GM18858 (cell line): ENCODE measurements around the gene IFI35.
"Not testable (repeated sequence)": the region's sequence is repeated elsewhere in the genome, so short reads cannot be mapped to it uniquely, and the experiment has no call there.

Experiments
- ATAC-seq: cut with Tn5 transposase; IDR thresholded peaks from one replicate; pipeline ENCODE4 v1.9.1; 2021; ENCODE audit not compliant: unreplicated experiment

Gene IFI35

DNA sequence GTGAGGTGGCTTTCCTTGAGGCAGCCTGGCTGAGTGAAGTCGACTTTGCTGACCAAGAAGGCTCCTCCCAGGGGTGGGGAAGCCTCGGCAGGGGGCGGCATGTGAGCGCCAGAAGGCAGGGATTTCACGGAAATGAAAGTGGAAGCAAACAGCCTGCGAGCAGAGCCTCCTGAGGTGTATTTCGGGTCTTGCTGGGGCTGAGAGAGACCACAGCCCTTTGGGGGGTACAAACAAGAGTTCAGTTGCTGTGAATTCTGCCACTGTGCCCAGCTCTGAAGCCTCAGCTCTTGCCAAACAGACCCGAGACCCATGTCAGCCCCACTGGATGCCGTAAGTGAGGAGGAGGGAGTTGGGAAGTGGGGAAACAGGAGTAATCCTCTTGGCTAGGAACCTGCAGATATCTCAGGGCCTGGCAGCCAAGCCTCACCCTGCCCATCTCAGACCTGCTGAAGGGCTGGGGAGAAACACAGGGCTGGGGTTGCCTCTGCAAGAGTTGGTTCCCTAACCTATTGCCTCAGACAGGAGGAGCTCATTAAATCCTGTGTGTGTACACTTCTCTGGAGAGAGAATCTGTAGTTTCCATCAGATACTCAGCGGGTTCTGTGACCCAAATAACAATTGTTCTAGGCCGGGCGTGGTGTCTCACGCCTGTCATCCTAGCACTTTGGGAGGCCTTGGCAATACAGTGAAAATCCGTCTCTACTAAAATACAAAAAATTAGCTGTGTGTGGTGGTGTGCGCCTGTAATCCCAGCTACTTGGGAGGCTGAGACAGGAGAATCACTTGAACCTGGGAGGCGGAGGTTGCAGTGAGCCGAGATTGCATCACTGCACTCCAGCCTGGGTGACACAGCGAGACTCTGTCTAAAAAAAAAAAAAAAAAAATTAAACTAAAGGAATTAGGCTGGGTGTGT lies at the start of gene IFI35:
Gene IFI35, plus strand, starts transcription at position 146 of the 913 bp plus-strand sequence. Its CDS starts 164 bp downstream, at position 310.
- ATAC-seq = no peak

DNA sequence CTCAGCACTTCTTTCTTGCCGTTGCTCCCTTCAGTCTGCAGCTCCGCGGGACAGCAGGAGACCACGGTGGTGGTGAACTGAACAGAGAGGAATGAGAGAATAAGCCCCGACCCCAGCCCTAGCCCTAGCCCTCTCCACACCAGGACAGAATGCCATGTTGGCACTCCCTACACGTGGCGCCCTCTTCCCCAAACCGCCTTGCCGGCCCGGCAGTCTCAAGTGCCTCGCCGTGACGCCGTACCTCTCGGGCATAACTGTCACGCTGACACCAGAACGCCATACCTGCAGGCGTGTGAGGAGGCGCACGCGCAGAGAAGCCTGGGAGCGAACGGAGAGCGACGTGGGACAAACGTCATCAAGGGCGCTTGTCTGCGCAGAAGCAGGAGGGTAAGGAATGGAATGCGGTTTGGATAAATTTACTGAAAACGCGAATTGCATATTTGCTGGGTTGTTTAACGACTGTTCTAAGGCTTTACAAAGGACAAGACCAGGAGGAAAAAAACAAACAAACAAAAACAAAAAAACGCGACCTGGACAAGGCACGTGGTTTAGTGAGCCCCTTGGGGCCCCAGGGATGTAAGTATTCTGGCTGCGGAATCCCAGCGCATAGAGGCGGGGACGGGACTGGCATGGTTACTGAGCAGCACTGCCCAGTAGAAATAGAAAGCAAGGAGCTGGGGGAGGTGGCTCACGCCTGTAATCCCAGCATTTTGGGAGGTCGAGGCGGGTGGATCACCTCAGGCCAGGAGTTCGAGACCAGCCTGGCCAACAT lies 42.2 kb upstream of the IFI35 start, which contains the start of gene AARSD1:
Gene AARSD1, minus strand, starts transcription at position 294 of the 772 bp plus-strand sequence. Its CDS starts 14 bp downstream, at position 280.
- no peak for ATAC-seq

DNA sequence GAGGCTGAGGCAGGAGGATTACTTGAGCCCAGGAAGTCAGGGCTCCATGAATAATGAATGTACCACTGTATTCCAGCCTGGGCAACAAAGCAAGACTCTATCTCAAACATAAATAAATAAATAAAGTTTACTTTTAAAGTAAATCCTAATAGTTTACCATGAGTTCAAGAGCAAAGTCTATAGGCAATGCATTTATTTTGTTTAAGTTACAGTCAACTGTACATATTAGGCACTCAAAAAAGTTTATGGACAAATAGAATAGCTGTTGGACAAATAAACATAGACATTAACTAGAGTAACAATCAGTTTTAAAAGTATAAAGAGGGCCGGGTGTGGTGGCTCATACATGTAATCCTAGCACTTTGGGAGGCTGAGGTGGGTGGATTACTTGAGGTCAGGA lies 38.7 kb upstream of the IFI35 start:
- no peak for ATAC-seq

DNA sequence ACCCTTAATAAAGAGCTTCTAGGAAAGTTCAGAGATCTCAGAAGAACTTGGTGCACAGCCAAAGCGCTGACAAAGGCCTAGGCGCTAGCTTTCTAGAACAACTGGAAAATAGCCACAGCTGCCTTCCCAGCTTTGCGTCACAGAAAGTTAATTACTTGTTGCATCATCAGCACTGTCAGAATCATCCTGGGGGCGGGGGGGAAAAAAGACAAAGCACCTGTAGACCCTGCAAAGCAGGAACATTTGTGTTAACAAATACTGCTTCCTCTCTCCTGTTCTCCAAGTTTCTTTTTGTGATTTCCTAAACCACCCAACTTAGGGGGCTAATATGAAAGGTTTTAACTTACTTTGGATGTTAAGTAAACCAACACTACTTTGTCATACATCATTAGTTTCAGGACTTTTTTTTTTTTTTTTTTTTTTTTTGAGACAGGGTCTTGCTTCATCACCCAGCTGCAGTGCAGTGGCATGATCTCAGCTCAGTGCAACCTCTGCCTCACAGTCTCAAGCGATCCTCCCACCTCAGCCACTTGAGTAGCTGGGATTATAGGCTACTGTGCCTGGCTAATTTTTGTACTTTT lies 37.5 kb upstream of the IFI35 start:
- no peak for ATAC-seq

DNA sequence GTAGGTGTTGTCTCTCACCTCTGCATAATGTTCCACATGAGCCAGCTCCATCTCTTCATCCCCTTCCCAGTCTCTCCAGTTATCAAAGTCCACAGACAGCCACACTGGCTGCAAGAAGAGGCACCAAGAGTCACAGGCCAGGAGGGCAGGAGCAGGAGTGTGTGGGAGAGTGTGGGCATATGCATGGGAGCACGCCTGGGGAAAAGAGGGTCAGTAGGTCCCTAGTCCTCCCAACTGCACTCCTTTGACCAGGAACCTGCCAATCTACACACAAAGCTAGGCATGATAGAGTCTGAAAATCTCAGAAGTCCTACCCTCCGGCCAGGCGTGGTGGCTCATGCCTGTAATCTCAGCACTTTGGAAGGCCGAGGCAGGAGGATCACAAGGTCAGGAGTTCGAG lies 35.0 kb upstream of the IFI35 start:
- no peak for ATAC-seq

DNA sequence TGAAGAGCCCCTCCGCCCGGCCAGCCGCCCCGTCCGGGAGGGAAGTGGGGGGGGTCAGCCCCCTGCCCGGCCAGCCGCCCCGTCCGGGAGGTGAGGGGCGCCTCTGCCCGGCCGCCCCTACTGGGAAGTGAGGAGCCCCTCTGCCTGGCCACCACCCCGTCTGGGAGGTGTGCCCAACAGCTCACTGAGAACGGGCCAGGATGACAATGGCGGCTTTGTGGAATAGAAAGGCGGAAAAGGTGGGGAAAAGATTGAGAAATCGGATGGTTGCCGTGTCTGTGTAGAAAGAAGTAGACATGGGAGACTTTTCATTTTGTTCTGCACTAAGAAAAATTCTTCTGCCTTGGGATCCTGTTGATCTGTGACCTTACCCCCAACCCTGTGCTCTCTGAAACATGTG lies 33.3 kb upstream of the IFI35 start:
- ATAC-seq = not testable (repeated sequence)

DNA sequence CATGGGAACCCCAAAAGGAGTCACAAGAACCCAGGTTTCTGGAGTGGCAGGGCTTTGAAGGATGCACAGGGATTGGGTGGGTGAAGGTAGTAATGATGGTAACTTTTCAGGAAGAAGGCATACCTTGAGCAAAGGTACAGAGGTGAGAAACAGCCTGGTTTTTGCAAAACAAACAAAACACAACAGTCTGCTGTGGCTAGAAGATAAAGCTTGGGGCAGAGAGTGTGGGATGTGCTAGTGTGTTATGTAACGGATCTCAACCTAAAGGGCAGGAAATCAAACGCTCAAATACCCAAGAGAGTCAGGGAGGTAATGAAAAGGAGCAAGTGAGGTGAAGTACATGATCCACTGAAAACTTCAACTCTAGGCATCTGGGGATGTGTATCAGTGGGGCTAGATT lies 31.3 kb upstream of the IFI35 start:
- ATAC-seq = no peak

DNA sequence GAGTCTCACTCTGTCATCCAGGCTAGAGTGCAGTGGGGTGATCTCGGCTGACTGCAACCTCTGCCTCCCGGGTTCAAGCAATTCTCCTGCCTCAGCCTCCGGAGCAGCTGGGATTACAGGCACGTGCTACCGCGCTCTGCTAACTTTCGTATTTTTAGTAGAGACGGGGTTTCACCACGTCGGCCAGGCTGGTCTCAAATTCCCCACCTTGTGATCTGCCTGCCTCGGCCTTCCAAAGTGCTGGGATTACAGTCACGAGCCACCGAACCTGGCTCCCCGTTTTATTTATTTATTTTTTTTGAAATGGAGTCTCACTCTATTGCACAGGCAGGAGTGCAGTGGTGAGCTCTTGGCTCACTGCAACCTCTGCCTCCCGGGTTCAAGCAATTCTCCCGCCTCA lies 30.9 kb upstream of the IFI35 start:
- not testable (repeated sequence) for ATAC-seq

DNA sequence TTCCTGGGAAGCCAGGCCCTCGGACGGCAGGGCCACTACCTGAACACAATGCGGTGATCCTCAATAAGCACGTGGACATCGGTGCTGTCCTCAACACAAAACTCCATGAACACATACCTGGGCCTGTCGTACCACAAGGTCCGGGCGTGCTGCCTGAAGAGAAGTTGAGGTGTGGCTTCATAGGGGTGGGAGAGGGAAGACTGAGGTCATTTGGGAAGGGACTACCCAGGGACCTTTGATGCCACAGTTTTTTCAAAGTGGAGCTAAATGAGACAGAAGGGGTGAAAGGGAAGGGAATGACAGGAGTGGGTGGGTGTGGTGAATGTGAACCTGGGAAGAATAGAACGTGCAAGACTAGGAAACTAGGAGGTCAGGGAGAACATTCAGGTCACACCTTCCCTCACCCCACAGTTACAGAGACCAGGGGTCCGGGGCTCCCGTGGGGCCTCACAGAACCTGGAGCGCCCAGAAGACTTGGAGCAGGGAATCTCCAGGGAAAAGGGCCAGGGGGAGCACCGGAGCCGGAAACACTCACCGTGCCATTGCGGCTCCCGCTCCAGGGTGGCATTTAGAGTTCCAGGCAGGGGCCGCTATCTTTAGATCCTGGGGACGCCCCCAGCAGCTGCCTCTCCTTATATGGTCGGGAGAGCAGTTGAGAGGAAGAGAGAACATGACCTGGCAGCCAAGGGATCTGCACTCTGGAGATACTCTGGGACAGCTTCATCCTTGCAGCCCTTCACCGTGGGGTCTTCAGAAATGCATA lies 26.9 kb upstream of the IFI35 start, which contains the start of gene PTGES3L:
Gene PTGES3L, minus strand, starts transcription at position 570 of the 763 bp plus-strand sequence. Its CDS starts 27 bp downstream, at position 543.
- no peak for ATAC-seq

DNA sequence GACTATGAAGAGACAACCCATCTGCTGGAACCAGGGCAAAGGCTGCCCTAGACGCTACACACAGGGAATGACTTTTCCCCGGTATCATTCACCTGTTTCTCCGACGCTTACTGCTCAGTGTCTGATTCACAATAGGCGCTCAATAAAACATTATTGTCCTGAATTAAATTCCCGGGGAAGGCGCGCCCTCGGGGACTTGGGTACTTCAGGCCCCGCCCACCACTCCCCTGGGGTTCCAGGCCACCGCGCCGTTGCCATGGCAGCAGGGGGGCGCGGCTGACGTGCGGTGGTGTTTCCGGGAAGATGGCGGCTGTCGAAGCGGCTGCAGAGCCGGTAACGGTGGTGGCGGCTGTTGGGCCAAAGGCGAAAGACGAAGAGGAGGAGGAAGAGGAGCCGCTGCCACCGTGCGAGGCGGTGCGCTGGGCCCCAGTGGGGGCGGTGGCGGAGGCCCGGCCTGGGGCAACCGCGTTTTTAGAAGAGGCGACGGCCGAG lies 26.3 kb upstream of the IFI35 start, which contains the start of gene RUNDC1:
Gene RUNDC1, plus strand, starts transcription at position 292 of the 492 bp plus-strand sequence. Its CDS starts 12 bp downstream, at position 304.
- peak; percentile 16 for ATAC-seq

DNA sequence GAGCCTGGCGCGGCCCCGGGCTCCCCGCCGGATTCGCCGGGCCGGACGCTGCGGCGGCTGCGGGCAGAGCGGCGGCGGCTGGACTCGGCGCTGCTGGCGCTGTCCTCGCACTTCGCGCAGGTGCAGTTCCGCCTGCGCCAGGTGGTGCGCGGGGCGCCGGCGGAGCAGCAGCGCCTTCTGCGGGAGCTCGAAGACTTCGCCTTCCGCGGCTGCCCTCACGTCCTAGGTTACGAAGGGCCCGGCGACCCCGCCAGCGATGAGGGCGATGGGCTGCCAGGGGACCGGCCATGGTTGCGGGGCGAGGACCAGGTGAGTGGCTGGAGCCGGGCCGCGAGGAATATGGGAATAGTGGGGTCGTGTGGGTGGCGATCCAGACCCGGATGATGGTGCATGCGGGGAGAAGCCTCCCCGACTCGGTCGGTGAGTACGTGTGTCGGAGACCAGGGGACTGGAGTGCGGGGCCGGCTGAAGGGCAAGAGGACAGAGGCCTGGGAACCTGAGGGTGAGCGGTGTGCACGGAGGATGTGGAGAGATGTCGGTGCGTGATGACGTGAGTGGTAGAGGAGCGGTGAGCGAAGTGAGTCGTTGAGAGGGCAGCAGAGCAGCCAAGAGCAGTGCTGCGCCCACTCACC lies 25.7 kb upstream of the IFI35 start:
- ATAC-seq = peak; percentile 36

DNA sequence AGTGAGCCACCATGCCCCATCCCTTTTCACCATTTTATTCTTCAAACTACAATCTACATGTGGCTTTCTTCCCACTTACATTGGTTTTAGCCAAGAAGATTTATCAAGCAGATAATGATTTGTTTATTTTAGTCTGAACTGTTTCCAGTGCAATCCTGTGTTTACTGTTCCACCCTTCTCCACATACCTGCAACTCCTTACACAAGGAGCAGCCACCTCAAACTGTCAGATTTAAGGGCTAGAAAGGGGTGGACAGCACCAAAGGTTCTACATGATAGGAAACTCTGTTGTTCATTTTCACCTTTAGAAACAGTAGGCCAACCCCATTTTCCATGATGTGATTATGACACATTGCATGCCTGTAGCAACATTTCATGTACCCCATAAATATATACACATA lies 24.3 kb upstream of the IFI35 start:
- ATAC-seq = no peak

DNA sequence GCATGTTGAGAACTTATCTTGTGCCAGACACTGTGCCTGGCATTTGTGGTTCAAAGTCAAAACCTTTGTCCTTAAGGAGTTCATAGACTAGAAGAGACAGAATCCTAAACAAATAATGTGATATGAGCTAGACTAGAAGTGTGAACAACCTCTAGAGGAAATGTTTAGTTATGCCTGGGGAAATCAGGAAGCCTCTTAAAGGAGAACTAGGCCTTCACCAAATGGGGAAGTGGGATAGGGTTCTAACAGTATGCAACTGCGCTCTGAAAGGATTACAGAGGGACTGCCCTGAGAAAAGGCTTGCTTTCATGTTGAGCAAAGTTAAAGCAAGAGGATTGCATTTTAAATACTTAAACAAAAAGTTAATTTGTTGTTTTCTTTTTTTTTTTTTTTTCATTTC lies 21.4 kb upstream of the IFI35 start:
- peak; percentile 42 for ATAC-seq

DNA sequence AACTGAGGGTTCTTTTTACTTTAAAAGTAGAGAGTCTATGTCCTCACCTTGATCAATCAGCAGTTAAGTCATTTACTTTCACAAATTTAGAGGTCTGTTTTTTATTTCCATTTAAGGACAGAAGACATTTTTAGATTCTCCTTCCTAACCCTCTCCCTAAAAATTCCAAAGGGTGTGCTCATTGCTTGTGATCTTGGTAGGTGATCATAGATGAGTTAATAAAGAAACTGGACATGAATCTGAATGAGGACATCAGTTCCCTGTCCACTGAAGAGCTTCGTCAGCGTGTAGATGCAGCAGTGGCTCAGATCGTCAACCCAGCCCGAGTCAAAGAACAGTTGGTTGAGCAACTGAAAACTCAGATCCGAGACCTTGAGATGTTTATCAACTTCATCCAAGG lies 17.4 kb upstream of the IFI35 start:
- no peak for ATAC-seq

DNA sequence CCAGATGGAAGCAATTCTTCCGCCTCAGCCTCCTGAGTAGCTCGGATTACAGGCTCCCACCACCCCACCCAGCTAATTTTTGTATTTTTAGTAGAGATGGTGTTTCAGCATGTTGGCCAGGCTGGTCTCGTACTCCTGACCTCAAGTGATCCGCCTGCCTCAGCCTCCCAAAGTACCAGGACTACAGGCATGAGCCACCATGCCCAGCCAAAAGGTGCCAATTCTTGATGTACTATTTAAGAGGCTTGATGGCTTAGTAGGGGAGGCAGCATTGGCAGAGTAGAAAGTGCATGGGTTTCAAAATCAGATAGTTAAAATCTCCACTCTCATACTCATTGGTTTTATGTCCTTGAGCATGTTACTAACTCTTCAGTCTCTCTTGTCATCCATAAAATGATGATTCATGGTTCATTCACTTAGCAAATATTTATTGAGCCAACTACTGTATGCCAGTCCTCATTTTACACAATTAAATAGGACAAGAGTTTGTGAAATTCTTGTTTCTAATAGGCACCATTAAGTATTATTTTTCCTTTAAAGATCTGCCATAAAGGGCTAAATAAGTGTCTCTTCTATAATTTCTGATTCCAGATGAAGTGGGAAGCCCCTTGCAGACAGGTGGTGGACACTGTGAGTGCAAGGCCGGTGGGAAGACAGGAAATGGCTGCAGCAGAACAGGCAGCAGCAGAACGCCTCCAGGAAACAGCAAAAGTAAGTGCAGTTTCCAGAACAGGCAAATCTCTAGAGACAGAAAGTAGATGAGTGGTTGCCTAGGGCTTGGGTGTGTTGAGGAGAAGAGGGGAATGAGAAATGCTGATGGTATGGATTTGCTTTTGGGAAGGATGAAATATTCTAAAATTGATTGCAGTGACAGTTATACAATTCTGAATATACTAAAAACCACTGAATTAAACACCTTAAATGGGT lies 16.6 kb upstream of the IFI35 start:
- no peak for ATAC-seq

DNA sequence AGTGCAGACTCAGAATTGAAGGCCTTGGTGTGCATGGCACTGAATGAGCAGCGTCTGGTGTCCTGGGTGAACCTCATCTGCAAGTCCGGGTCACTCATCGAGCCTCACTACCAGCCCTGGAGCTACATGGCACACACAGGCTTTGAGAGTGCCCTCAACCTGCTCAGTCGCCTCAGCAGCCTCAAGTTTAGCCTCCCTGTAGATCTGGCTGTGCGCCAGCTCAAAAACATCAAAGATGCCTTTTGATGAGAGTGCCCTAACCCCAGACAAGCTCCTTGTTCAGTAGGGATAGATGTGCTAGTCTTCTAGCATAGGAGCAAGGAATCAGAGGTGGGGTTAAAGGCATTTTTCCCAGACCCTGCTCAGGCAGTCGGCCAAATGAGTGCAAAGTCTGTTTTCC lies 15.1 kb upstream of the IFI35 start:
- ATAC-seq = no peak

DNA sequence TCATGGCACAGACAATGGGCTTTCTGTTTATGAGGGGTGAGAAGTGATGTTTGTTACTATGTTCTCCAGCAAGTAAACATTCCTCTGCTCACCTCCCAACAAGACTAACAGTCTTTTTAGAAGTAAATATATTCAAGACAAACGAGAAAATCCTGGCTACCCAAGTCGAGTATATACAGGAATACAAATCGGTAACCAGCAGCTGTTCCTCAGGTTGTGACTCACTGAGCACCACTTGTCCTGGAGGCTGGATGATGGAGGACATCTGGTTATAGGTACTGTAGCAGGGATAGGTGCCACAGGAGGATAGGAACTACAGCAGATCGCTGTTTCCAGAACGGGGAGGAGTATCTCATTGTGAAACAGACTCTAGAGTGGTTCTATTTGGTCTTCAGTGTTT lies 13.7 kb upstream of the IFI35 start:
- no peak for ATAC-seq

DNA sequence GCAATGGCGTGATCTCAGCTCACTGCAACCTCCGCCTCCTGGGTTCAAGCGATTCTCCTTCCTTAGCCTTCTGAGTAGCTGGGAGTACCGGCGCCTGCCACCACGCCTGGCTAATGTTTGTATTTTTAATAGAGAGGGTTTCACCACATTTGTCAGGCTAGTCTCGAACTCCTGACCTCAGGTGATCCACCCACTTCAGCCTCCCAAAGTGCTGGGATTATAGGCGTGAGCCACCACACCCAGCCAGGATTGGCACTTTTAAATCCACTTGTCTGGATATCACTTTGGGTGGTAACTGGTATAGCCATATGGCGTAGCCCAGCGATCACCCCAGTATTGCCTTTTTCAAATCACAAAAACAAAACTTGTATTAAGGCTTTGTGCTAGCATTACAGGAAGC lies 12.7 kb upstream of the IFI35 start:
- ATAC-seq = not testable (repeated sequence)
